Amniotic epithelial cell (primary cell): ENCODE data around the gene ZNF628.

Source experiments
- DNase-seq: peaks from one replicate; pipeline ENCODE4 v3.0.0-alpha.2; 2010; ENCODE audit warnings: low read depth

The ZNF628 gene

DNA sequence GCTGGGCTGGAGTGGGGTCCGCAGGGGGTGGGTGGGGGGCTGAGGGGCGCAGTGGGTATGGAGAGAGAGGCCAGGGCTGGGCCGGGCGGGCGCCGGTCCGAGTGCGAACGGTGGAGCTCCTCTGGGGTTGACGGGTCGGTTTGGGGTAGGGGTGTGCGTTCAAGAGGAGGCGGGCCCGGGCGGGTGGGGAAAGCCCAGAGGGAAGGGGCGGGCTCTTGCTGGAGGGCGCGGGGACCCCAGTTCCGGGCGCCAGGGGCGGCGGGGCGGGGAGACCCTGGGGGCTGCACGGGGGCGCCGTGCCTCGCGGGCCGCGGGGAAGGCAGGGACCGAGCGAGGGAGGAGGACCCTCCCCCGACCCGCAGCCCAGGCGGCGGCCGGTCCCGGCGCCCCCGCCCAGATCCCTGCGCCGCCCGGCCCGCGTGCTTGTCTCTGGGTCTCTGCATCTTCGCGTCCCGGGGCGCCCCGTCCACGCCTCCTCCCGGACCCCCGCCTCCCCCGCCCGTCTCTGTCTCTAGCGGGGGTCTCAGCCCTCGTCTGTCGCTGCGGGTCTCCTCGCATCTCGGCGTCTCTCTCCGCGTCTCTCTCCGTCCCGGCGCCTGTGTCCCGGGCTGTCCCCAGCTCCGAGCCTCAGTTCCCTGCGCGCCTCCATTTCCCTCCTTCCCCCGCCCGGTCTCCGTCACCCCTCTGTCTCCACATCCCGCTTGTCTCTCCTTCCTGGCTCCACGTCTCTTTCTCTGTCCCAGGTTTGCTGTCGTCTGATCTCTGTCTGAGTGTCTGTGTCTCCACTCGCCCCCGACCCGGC is 25.1 kb upstream of the ZNF628 start:
- DNase-seq, result no peak

DNA sequence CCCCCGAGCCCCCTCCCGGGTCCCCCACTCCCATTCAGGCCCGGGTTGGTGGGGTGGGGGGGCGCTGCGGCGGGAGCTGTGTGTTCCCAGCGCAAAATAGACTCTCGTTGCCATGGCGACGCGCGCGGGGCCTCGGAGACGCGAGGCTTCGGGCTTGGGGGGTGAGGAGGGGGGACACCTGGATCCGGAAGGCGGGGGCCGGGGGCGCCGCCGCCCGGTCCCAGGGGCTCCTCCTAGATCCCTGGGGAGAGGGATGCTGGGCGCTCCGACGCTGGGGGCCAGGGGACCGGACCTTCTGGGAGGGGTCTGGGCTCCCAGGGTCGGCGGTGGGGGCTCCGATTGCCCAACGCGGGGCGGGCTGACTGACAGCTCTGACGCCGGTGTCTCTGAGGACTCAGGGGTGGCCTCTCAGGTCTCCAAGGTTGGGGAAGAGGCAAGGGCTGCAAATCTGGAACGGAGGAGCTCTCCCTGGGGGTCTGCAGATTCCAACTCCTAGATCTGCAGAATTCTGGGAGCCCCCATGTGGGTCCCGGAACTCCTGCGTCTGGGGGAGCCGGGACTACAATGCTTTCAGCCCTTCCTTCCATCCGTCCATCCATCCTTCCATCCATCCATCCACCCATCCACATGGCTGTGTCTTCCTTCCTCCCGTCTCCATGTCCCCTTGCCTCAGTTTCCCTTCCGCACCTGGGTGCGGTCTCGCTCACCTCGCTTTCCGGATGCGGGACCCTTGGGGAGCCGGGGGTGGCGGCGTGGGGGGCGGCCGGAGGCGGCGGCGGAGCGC is 24.3 kb upstream of the ZNF628 start:
- DNase-seq, result no peak

DNA sequence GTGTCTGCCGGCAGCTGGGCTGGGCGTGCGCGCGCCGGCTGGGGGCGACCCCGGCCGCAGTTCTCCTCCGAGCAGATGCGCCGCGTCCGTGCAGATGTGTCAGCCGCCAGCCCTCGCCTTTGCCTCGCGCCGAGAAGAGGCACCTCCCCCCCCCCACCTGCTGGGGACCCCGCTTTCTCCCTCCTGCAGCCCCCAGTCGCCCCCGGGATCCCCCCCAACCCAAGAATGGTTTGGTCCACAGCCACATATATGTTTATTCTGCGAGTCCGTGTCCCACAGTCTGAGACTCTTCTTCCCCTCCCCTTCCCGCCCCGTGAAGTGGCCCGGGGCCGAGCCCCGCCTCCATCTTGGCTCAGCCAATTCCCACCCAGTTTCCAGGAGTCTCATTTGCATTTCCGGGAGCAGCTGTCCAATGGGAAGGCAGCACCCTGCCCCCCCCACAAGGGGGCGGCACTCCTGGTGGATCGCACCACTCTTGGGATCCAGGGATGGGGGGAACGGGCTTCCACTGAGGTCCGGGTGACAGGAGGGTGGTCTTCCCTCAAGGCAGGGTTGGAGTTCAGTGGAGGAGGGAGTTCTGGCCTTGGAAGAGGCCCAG is 23.6 kb upstream of the ZNF628 start:
- DNase-seq, result peak; percentile 83

DNA sequence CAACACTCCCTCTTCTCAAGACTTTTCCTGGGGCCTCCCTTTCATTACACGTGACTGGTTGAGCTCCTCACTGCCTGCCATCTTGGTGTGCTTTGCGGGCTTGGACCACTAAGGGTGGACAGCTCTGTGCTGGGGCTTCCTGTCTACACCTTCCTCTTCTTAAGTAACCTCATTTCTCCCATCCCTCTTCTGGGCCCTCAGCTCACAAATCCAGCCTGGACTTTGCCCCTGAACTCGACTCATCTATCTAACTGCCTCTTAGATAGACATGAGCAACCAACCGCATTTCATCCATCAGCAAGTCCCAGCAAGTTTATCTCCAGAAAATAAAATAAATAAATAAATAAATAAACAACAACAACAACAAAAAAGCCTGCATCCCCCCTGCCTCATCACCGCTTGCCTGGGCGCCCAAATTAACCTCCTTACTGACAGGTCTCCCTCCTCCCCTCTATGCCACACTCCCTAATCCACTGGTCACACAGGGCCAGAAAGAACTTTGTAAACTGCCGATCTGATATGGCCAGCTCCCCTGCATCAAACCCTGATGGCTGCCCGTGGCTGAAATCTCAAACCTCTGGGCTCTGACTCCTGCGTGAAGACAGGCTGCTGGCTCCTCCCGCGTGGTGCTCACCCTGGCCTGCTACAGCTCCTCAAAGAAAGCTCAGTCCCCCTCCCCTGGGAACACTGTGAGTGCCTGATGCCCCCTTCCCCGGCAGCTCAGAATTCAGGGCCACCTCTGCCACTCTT is 22.7 kb upstream of the ZNF628 start:
- no peak for DNase-seq

DNA sequence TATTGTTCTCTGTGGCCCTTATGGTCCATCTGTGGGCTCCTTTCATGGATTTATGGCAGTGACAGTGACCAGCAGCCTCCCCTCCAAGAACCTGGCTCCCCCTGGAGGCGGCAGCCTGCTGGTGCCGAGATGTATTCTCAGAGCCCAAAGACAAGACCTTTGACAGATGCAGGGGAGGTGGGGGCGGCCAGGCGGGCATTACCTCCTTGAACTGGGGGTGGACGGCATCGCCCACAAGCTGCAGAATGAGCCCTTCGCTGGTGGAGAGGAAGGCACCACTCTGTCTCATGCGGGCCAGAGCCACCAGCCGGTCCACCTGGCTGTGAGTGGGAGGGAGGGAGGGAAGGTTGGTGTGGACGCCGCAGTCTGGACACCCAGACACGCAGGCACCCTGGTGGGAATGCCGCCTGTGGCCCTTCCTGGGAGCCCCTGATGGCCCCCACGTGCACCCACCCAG is 21.6 kb upstream of the ZNF628 start:
- no peak for DNase-seq

DNA sequence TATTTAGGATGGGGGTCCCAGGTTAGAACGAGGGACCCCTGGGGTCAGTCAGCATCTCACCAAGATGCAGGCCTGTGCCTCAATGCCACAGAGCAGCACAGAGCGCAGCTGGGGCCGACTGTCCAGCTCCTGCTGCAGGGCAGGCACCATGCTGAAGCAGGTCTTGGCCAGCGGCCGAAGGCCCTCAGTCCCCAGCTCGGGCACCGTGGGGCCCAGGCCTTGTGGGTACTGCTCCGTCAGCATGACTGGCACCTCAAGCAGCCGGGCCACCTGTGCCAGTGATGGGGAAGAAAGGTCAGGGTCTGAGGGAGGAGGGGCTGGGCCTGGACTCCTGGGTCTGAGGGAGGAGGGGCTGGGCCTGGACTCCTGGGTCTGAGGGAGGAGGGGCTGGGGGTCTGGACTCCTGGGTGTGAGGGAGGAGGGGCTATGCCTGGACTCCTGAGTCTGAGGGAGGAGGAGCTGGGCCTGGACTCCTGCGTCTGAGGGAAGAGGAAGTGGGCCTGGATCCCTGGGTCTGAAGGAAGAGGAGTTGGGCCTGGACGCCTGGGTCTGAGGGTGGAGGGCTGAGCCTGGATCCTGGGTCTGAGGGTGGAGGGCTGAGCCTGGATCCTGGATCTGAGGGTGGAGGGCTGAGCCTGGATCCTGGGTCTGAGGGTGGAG is 20.7 kb upstream of the ZNF628 start:
- DNase-seq, result no peak

DNA sequence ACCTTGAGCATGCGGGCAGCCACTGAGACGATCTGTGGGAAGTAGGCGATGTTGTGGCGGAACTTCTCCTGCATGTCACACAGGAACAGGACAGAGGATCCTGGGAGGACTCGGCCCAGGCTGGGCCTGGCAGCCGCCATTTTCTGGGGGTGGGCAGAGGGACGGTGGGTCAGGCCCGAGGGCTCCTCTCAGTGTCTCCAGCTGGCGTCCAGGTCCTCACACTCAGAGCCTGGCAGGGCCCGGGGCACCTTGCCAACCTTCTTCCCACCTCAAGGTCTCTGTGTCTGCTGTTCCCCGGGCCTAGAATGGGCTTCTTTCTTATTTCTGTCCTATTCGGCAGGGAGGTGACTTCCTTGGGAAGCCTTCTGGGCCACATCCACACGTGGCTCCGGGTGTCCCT is 20.1 kb upstream of the ZNF628 start:
- no peak for DNase-seq

DNA sequence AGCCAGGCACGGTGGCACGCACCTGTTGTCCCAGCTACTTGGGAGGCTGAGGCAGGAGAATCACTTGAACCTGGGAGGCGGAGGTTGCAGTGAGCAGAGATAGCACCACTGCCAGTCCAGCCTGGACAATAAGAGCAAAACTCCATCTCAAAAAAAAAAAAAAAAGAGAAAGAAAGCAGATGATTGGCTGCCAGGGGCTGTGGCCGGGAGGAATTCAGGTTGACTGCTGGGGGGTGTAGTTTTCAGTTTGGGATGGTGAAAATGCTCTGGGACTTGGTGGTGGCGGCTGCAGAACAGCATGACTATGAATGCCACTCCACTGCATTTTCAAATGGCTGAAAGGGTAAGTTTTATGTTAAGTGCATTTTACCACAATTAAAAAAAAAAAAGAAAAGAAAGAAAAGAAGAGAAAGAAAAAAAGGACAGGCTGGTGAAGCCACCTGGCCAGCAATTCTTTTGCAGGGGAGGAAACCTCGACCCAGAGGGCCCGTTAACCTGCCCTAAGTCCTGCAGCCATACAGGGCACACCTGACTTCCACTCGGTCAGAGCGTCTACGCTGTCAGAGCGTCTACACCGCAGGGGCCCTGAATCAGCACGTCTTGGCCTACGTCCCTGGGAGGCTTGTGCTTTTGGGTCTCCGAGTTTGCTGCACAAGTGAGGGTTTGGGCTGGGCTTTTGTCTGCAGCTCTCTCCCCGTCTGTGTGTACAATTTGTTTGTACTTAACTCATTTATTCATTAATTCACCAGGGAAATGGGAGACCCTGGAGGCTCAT is 18.5 kb upstream of the ZNF628 start:
- DNase-seq, result no peak

DNA sequence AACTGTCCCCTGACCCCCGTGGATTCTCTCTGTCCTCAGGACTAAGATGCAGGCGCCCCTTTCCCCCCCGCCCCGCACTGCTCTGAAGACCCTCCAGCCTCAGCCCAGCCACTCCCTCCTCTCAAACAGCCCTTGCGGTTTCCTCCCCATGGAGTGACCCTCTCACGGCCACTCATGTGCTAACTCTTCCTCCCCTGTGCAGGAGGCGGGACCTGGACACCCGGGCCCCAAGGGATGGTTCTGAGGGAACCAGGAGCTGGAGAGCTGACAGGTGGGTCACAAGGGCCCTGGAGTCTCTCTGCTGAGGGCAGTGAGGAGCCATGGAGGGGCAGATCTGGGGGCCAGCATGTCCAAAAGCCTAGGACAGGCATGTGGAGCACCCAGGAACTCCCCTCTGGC is 16.9 kb upstream of the ZNF628 start:
- DNase-seq, result no peak

DNA sequence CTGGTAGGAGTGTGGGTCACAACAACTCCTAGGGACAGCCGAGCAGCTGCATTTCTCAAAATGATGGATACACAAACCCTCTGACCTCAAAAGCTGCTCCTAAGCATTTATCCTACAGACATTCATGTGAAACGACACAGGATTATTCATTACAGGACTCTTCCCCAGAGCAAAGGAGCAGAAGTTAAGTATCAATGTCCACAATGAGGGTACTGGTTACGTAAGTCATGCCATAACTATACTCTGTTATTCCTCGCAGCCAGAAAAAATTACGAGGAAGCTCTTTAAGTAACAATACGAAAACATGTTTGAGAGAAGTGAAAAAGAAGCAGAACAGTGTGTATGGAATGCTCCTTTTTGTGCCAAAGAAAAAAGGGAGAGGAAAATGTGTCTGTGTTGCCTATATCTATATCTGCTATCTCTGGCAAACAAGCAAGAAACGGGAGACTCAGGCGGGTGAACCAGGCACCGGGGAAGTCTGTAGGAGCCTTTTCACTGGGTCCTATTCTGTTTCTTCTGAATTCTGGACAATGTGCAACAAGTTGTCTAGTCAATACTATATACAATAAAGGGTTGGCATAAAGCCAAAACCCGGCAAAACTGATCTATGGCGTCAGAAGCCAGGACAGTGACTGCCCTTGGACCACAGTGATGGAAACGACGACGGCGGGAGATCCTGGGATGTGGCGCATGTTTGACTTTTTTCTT is 16.3 kb upstream of the ZNF628 start:
- DNase-seq, result peak; percentile 45

DNA sequence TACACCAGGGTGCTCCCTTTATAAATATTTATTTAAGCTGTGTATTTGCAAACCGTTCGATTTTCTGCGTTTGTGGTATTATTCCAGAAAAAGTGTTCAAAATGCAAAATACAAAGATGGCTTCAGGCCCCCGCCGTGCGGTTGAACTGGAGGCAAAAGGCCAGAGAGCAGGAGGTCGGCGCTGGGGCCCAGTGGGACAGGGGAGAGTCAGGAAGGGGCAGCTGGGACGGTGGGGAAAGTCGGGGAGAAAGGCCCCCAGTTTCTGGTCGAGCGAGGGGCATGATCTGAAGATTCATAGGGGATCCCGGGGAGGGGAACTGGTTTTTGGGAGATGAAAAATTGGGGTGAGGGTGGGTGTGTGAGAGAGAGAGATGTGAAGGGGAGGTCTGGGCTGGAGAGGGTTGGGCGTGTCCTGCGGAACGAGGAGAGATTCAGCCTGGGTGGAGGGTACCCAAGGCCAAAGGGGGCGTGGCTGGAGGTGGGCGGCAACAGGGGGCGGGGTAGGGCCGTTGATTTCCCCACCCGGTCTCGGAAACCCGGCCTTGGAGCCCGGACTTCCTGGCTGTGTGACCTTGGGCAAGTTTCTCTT is 15.7 kb upstream of the ZNF628 start:
- peak; percentile 83 for DNase-seq

DNA sequence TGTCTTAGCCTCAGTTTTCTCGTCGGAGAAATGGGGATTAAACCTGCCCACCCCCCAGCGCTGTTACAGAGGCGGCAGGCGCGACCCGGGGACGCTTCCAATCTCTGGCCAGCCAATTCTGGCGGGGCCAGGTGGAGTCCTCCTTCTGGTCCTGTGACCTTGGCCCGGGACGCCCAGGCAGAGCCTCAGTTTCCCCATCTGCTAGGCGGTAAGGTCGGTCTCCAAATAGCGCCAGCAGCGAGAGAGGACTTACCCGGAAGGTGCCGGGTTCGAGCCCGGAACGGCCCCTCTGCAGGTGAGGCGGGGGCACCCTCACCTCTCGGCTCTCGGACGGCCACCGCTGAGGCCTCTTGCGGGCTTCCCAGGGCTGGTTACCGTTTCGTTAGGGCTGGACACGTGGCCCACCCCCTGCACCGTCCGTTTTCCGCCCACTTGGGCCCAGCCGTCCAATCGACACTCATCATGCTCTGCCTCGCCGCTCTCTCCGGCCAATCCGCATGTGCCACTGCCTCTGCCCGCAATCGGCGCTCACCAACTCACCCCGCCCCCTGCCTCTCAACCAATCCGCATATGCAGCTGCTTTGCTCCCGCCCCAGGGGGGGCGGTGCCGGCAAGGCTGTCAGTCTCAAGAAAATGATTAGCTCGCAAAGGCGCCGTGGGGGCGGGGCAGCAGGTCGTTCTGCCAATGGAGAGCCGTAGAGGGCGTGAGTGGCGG is 15.0 kb upstream of the ZNF628 start, which contains the start of gene ISOC2:
TSS of gene ISOC2 (minus strand) at position 384 of the 715 bp plus-strand sequence. CDS start 5,156 bp downstream, outside the sequence.
- DNase-seq, result peak; percentile 99

DNA sequence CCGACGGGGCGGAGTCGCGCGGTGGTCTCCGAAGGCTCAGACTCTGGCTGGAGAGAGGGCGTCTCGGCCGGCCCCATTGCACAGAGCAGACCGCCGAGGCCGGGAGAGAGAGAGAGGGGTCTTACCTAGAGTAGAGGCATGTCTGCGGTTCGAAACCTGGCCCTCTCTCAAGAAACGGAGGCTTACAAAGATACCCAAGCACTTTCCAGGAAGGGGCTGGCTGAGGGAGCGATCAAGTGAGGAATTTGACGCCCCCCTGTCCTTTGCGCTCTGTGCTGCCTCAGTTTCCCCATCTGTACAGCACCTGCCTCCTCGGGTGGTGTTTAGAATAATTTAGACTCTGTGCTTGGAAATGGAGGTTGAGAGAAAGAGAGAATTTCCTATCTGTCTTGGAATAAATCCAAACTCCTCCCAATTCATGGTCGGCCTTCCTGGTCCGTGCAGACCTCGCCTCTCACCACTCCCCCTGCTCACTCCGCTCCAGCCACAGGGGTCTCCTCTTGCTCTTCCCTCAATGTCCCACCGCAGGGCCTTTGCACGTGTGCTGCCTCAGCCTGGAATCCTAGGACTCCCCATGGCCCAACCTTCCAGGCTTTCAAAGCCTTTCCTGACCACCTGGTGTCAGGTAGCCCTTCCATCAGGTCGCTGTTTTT is 14.3 kb upstream of the ZNF628 start:
- DNase-seq, result peak; percentile 38

DNA sequence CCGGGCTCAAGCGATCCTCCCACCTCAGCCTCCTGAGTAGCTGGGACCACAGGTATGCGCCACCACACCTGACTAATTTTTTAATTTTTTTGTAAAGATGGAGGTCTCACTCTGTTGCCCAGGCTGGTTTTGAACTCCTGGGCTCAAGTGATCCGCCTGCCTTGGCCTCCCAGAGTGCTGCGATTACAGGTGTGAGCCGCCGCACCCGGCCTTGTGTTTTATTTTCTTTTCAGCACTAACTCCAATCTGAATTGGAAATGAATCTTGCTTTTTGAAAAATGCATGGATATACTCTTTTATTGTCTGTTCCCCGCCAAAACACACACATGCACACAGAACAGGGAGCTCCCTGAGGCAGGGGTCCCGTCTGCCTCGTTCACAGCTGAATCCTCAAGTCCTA is 13.7 kb upstream of the ZNF628 start:
- no peak for DNase-seq

DNA sequence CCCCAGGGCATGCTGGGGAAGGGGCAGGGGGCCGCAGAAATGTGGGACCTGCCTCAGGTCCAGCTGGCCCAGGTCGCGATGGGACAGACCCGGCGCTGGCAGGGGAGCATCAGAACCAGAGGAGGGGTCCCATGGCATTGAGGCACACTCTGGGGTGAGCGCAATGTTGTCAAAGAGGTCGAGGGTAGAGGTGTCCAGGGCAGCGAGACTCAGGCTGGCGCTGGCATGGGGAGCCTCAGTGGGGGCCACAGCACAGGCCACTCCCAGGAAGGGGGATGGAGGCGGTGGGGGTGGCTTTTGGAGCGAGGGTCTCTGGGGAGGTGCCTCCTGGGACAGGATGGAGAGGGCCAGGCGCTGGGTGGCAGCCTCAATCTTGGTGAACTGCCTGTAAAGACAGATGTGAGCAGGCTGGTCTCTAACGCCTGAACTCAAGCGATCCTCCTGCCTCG is 12.8 kb upstream of the ZNF628 start:
- DNase-seq, result no peak

DNA sequence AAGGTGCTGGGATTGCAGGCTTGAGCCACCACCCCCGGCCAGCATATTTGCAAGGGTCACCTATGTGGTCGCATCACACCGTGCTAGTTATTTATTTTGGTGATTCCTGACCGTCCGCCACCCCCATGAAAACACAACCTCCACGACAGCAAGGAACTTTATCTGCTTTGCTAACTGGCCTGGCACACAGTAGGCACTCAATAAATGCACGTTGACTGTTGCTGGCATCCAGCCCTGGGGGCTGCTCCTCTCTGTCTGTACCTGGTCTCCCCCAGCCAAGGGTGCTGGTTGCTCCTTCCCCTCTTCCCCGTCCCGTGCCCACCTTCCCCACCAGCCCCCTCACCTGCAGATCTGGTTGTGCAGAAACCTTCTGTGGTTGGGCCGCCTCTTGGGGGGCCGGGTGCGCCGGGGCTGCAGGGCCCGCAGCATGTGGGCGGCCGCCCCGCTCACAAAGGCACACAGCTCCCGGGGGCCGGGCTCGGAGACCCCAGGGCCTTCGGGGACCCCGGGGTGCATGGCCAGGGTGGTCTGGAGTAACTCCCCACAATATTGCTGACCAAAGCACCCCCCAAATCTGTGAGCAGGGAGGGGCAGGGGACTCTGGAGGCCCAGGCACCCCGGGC is 12.3 kb upstream of the ZNF628 start:
- DNase-seq, result no peak

DNA sequence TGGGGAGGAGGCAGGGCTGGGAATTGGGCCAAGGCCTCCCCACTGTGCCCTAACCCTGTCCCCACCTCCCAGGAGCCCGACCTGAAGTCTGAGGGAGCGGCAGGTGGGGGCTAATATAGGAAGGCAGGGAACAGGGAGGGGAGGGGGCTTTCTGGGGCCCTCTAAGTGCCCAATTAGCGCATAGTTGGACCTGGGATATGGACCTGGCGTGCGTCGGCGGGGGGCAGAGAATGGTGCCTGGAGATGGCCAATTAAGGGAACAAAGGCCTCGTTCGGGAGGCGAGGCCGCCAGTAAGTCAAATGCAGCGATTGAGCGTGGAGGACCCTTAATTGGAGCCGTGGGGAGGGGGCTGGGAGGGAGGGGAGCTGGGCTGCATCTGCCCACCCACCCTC is 11.8 kb upstream of the ZNF628 start, which contains the start of gene C19orf85:
TSS of gene C19orf85 (minus strand) at position 90 of the 393 bp plus-strand sequence. CDS start 197 bp downstream, outside the sequence.
- no peak for DNase-seq
